ENCODE measurements around the gene ZFP64. TPM values are rescaled to one million over a fixed set of nuclear protein-coding genes. Genes with fewer than 3 reads are reported as not detected.

ZFP64 gene
- total RNA-seq, 2 donors from 2014 or later = 17.3 to 19.1 TPM

DNA sequence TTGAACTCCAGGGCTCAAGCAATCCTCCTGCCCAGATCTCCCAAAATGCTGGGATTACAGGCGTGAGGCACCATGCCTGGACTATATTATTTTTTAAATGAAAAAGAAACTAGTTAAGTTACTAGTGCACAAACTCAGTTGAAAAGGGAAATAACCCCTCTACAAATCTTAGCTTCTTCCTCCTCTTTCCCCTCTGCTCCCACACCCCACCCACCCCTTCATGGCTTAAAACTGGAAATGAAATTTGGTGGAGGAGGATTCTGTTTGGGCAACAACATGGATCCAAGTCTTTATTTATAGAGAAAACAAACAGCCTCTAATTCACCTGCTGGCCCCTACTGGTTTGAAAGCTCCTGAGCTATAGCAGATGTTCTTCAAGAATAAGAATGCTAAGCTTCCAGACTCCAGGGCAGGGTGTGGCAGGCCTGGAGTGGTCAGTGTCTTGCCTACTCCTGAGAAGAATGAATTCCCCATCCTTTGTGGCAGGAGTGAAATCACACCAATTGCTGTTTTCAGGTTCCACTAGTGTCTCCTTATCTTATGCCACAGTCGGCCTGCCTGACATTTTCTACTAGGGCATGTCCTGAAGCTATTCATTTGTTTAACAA, 73.5 kb downstream of the ZFP64 start:
- Histone ChIP-seq H3K36me3 (no peaks in the 10 kb centered on the region), H3K9ac (ENCODE audit: low read depth in 2 of 2, low read length in 2 of 2) (no peak overlapping the region), H3K27me3 (no peaks in the 10 kb centered on the region), H3K9me3 (no peaks in the 10 kb centered on the region), H3K4me3 (no peak overlapping the region), H3K4me1 (no peaks in the 10 kb centered on the region), H3K27ac (no peak overlapping the region)
- no peak for DNase-seq
- intact Hi-C loops (cut with DNase I) = no loop called here
- TF ChIP-seq, protein P1, sequence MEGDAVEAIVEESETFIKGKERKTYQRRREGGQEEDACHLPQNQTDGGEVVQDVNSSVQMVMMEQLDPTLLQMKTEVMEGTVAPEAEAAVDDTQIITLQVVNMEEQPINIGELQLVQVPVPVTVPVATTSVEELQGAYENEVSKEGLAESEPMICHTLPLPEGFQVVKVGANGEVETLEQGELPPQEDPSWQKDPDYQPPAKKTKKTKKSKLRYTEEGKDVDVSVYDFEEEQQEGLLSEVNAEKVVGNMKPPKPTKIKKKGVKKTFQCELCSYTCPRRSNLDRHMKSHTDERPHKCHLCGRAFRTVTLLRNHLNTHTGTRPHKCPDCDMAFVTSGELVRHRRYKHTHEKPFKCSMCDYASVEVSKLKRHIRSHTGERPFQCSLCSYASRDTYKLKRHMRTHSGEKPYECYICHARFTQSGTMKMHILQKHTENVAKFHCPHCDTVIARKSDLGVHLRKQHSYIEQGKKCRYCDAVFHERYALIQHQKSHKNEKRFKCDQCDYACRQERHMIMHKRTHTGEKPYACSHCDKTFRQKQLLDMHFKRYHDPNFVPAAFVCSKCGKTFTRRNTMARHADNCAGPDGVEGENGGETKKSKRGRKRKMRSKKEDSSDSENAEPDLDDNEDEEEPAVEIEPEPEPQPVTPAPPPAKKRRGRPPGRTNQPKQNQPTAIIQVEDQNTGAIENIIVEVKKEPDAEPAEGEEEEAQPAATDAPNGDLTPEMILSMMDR (IDR thresholded peaks at IDR 0.05) = no peak

- intact Hi-C loops (cut with DNase I) = no loop called here
- Histone ChIP-seq H3K27me3 (peaks cover 6% of the 10 kb centered on the region), H3K36me3 (no peaks in the 10 kb centered on the region), H3K4me3 (no peak overlapping the region), H3K9ac (ENCODE audit: low read depth in 2 of 2, low read length in 2 of 2) (no peak overlapping the region), H3K4me1 (no peaks in the 10 kb centered on the region), H3K9me3 (no peaks in the 10 kb centered on the region), H3K27ac (no peak overlapping the region)
- no peak for DNase-seq
- TF ChIP-seq, protein P1 (IDR thresholded peaks at IDR 0.05) = no peak
These were observed 81.1 kb downstream of the ZFP64 start for GRCh38 chr20:52110456-52110855.

GRCh38 chr20:52105442-52106422, 85.8 kb downstream of the ZFP64 start:
- H3K27ac ChIP-seq = no peak overlapping the region
- intact Hi-C loops (cut with DNase I) = no loop called here
- H3K4me3 ChIP-seq = peak overlapping the region; percentile 28
- TF ChIP-seq, protein P1 (IDR thresholded peaks at IDR 0.05) = no peak
- no peak for DNase-seq
- peaks cover 9% of the 10 kb centered on the region for H3K4me1 ChIP-seq
- H3K27me3 ChIP-seq = peaks cover 26% of the 10 kb centered on the region
- no peak overlapping the region for H3K9ac ChIP-seq (ENCODE audit: low read depth in 2 of 2, low read length in 2 of 2)
- no peaks in the 10 kb centered on the region for H3K36me3 ChIP-seq
- H3K9me3 ChIP-seq = no peaks in the 10 kb centered on the region

- TF ChIP-seq, protein P1 (IDR thresholded peaks at IDR 0.05) = no peak
- H3K27me3 ChIP-seq = peaks cover 26% of the 10 kb centered on the region
- DNase-seq = no peak
These were observed 86.8 kb downstream of the ZFP64 start for GRCh38 chr20:52104546-52105441.

More at GRCh38 chr20:52104546-52105441, 86.8 kb downstream of the ZFP64 start:
- peak overlapping the region; percentile 28 for H3K4me3 ChIP-seq
- no peak overlapping the region for H3K27ac ChIP-seq
- no peaks in the 10 kb centered on the region for H3K36me3 ChIP-seq
- intact Hi-C loops (cut with DNase I) = no loop called here
- H3K9ac ChIP-seq (ENCODE audit: low read depth in 2 of 2, low read length in 2 of 2) = no peak overlapping the region
- peaks cover 9% of the 10 kb centered on the region for H3K4me1 ChIP-seq
- no peaks in the 10 kb centered on the region for H3K9me3 ChIP-seq
